IMR-90 (cell line): ENCODE results near the gene CANT1. TPM values are rescaled to one million over a fixed set of nuclear protein-coding genes. Genes with fewer than 3 reads are reported as not detected.

Experiments used
- ATAC-seq: fragments of 200-7000 bp; cut with Tn5 transposase; 2 replicates; pipeline ENCODE4 v1.9.1; 2020; ENCODE audit warnings: low read depth, mild to moderate bottlenecking, moderate library complexity
- BruUV-seq: library from RNA; stranded (reverse); fragments of 400-500 nt; replicated peaks from 2 replicates; lab custom pipeline; 2021; lab: Mats Ljungman, UMichigan
- CTCF ChIA-PET: fragments of 300-600 bp; formaldehyde crosslinking; extraction: SDS; loops from one replicate; lab custom pipeline; 2021; ENCODE audit warnings: antibody characterized with exemption; lab: Yijun Ruan, JAX
- POLR2A ChIA-PET: fragments of 300-600 bp; sonication (Branson Sonifier 250); formaldehyde crosslinking; loops from one replicate; lab custom pipeline; 2022; ENCODE audit warnings: antibody characterized with exemption; ENCODE audit not compliant: unreplicated experiment; lab: Charles Lee
- DNase-seq: peaks from one replicate; pipeline ENCODE4 v3.0.0; 2013
- H2AFZ ChIP-seq: replicated peaks from 2 replicates; pipeline ENCODE3; 2013; ENCODE audit warnings: low read length, mild to moderate bottlenecking; ENCODE audit not compliant: poor library complexity
- H2AK5ac ChIP-seq: 2 replicates; pipeline ENCODE4 v1.6.1; 2013; ENCODE audit warnings: low read depth, low read length, inconsistent platforms
- H2AK9ac ChIP-seq: replicated peaks from 2 replicates; pipeline ENCODE3; 2013; ENCODE audit warnings: mild to moderate bottlenecking, low read depth, low read length, moderate library complexity; ENCODE audit not compliant: poor library complexity
- H2BK120ac ChIP-seq: 2 replicates; pipeline ENCODE4 v1.6.1; 2013; ENCODE audit warnings: low read depth, low read length, inconsistent platforms
- H2BK15ac ChIP-seq: 3 replicates; pipeline ENCODE4 v1.6.1; 2013; ENCODE audit warnings: low read depth, low read length, inconsistent platforms
- H2BK20ac ChIP-seq: 2 replicates; pipeline ENCODE4 v1.6.1; 2013; ENCODE audit warnings: low read depth, mild to moderate bottlenecking, inconsistent platforms, low read length, moderate library complexity
- H2BK5ac ChIP-seq: 2 replicates; pipeline ENCODE4 v1.6.1; 2013; ENCODE audit warnings: mild to moderate bottlenecking, low read depth, low read length, inconsistent platforms; ENCODE audit not compliant: poor library complexity, severe bottlenecking
- H3K14ac ChIP-seq: replicated peaks from 2 replicates; pipeline ENCODE4 v1.6.1; 2013; ENCODE audit warnings: low read depth, low read length, inconsistent platforms
- H3K18ac ChIP-seq: 2 replicates; pipeline ENCODE4 v1.6.1; 2013; ENCODE audit warnings: low read depth, low read length, control low read depth
- H3K23ac ChIP-seq: 2 replicates; pipeline ENCODE4 v1.6.1; 2013; ENCODE audit warnings: low read depth, low read length, inconsistent platforms
- H3K27ac ChIP-seq: 2 replicates; pipeline ENCODE4 v1.5.1; 2013; ENCODE audit warnings: mild to moderate bottlenecking, control low read depth, low read length; ENCODE audit not compliant: insufficient read depth
- H3K27me3 ChIP-seq: 2 replicates; pipeline ENCODE4 v1.6.1; 2013; ENCODE audit warnings: low read length; ENCODE audit not compliant: control insufficient read depth, insufficient read depth
- H3K36me3 ChIP-seq: 2 replicates; pipeline ENCODE4 v1.6.1; 2013; ENCODE audit warnings: low read length, mixed read lengths; ENCODE audit not compliant: control insufficient read depth, insufficient read depth
- H3K4ac ChIP-seq: 2 replicates; pipeline ENCODE4 v1.6.1; 2013; ENCODE audit warnings: low read depth, low read length, inconsistent platforms
- H3K4me1 ChIP-seq: 2 replicates; pipeline ENCODE4 v1.6.1; 2013; ENCODE audit warnings: low read length, mixed read lengths; ENCODE audit not compliant: control insufficient read depth, insufficient read depth
- H3K4me2 ChIP-seq: 2 replicates; pipeline ENCODE4 v1.6.1; 2013; ENCODE audit warnings: low read depth, mild to moderate bottlenecking, control low read depth, low read length, moderate library complexity
- H3K4me3 ChIP-seq: 2 replicates; pipeline ENCODE4 v1.5.1; 2013; ENCODE audit warnings: low read depth, mild to moderate bottlenecking, control low read depth, low read length, moderate library complexity; ENCODE audit not compliant: insufficient read depth
- H3K56ac ChIP-seq: 2 replicates; pipeline ENCODE4 v1.6.1; 2013; ENCODE audit warnings: low read length, inconsistent platforms; ENCODE audit not compliant: insufficient read depth; ENCODE audit errors: extremely low read depth
- H3K79me1 ChIP-seq, 2 experiments: 2 replicates each; pipeline ENCODE4 v1.6.1; 2013; ENCODE audit warnings: low read length in 2 of 2, inconsistent platforms in 1 of 2, low read depth in 1 of 2
- H3K9ac ChIP-seq: 2 replicates; pipeline ENCODE4 v1.6.1; 2013; ENCODE audit warnings: low read depth, low read length, control low read depth
- H3K9me1 ChIP-seq: 2 replicates; pipeline ENCODE4 v1.6.1; 2013; ENCODE audit warnings: low read length, inconsistent platforms; ENCODE audit not compliant: insufficient read depth
- H3K9me3 ChIP-seq: 2 replicates; pipeline ENCODE4 v1.6.1; 2013; ENCODE audit warnings: low read length; ENCODE audit not compliant: control insufficient read depth, insufficient read depth
- H4K20me1 ChIP-seq: 2 replicates; pipeline ENCODE4 v1.6.1; 2013; ENCODE audit warnings: low read length, inconsistent platforms; ENCODE audit not compliant: insufficient read depth
- H4K5ac ChIP-seq: 2 replicates; pipeline ENCODE4 v1.6.1; 2013; ENCODE audit warnings: mild to moderate bottlenecking, low read depth, low read length, control low read depth
- H4K8ac ChIP-seq, 2 experiments: 2 replicates each; pipeline ENCODE4 v1.6.1; 2013; ENCODE audit warnings: low read depth in 2 of 2, low read length in 2 of 2, control low read depth in 1 of 2, inconsistent platforms in 1 of 2
- H4K91ac ChIP-seq: 2 replicates; pipeline ENCODE4 v1.6.1; 2013; ENCODE audit warnings: low read depth, low read length, inconsistent platforms; ENCODE audit not compliant: insufficient read depth
- BHLHE40 ChIP-seq: fragments of 150-350 bp; IDR thresholded peaks from 2 replicates; pipeline ENCODE4 v1.6.1; 2016; ENCODE audit warnings: mild to moderate bottlenecking, low read depth, low read length
- CEBPB ChIP-seq: IDR thresholded peaks from 2 replicates; pipeline ENCODE4 v1.6.1; 2012; ENCODE audit warnings: low read depth, low read length, improper control_type of control experiment
- CHD1 ChIP-seq: IDR thresholded peaks from 2 replicates; pipeline ENCODE4 v1.6.1; 2012; ENCODE audit warnings: low read depth, low read length, improper control_type of control experiment
- MAZ ChIP-seq: IDR thresholded peaks from 2 replicates; pipeline ENCODE4 v1.6.1; 2012; ENCODE audit warnings: low read depth, mild to moderate bottlenecking, low read length, improper control_type of control experiment, moderate library complexity, borderline replicate concordance
- MXI1 ChIP-seq: IDR thresholded peaks from 2 replicates; pipeline ENCODE4 v1.6.1; 2012; ENCODE audit warnings: low read depth, mild to moderate bottlenecking, low read length, moderate library complexity, borderline replicate concordance
- NFE2L2 ChIP-seq: fragments of 150-350 bp; IDR thresholded peaks from 2 replicates; pipeline ENCODE4 v1.6.1; 2016; ENCODE audit warnings: low read depth, mild to moderate bottlenecking, low read length
- POLR2A ChIP-seq: IDR thresholded peaks from 2 replicates; pipeline ENCODE4 v1.6.1; 2012; ENCODE audit warnings: mild to moderate bottlenecking, low read depth, low read length
- RAD21 ChIP-seq: IDR thresholded peaks from 2 replicates; pipeline ENCODE4 v1.6.1; 2012; ENCODE audit warnings: low read length, improper control_type of control experiment
- RCOR1 ChIP-seq: IDR thresholded peaks from 2 replicates; pipeline ENCODE4 v1.6.1; 2012; ENCODE audit warnings: mild to moderate bottlenecking, low read length, improper control_type of control experiment; ENCODE audit not compliant: insufficient replicate concordance
- RFX5 ChIP-seq: IDR thresholded peaks from 2 replicates; pipeline ENCODE4 v1.8.0; 2012; ENCODE audit warnings: low read depth, mild to moderate bottlenecking, low read length, moderate library complexity
- SMC3 ChIP-seq: fragments of 150-350 bp; IDR thresholded peaks from 2 replicates; pipeline ENCODE4 v1.6.1; 2016; ENCODE audit warnings: low read depth, mild to moderate bottlenecking, antibody characterized with exemption, low read length, moderate library complexity
- USF2 ChIP-seq: fragments of 150-350 bp; IDR thresholded peaks from 2 replicates; pipeline ENCODE4 v1.6.1; 2017; ENCODE audit warnings: mild to moderate bottlenecking, antibody characterized with exemption, low read length, low read depth
- WGBS, 2 experiments: methylation state at CpG; one replicate each; pipeline versions ENCODE4 v1.1.5 to v1.1.7; 2013; ENCODE audit warnings: missing lambda C conversion rate in 2 of 2; ENCODE audit not compliant: insufficient read length in 1 of 2; ENCODE audit errors: extremely low coverage in 2 of 2; 5-methylcytosine and 5-hydroxymethylcytosine counted together
- dilution Hi-C: fragments of 300-500 bp; cut with HindIII; formaldehyde crosslinking; loops from one replicate; pipeline ENCODE4 v1.14.3; 2018; ENCODE audit warnings: low sequenced_read_pairs; ENCODE audit not compliant: unreplicated experiment
- in situ Hi-C: fragments of 300-500 bp; cut with MboI; formaldehyde crosslinking; loops from 3 replicates; pipeline ENCODE4 v1.14.3; 2019; ENCODE audit warnings: low sequenced_read_pairs, inconsistent platforms, mixed read lengths
- intact Hi-C: fragments of 100-400 bp; cut with micrococcal nuclease; formaldehyde crosslinking; loops from 2 replicates; pipeline ENCODE4 v1.10.0; 2022
- polyA plus RNA-seq, 3 experiments: library from polyadenylated mRNA; depleted of rRNA; stranded (reverse); fragments of >200 nt; gene quantifications; 2 replicates each; pipeline ENCODE4 v1.2.3, GENCODE V29; 2012; ENCODE audit warnings: low replicate concordance in 1 of 3
- total RNA-seq: library from RNA; depleted of rRNA; stranded (reverse); fragments of >200 nt; gene quantifications from 2 replicates; pipeline ENCODE4 v1.2.3, GENCODE V29; 2012
- TF ChIP-seq, protein P1 (sequence below): fragments of 150-350 bp; IDR thresholded peaks from 2 replicates; pipeline ENCODE4 v1.6.1; 2016; ENCODE audit warnings: low read depth, mild to moderate bottlenecking, low read length, moderate library complexity, borderline replicate concordance
- TF ChIP-seq, protein P2 (sequence below): conservative IDR thresholded peaks from 2 replicates; pipeline ENCODE4 v1.5.1; 2012; ENCODE audit warnings: mild to moderate bottlenecking, low read depth, low read length, improper control_type of control experiment

CANT1 gene
- total and polyA plus RNA-seq, 2 of the 4 experiments (the other 2 are of a cell fraction) = 51.8 to 73.4 TPM

DNA sequence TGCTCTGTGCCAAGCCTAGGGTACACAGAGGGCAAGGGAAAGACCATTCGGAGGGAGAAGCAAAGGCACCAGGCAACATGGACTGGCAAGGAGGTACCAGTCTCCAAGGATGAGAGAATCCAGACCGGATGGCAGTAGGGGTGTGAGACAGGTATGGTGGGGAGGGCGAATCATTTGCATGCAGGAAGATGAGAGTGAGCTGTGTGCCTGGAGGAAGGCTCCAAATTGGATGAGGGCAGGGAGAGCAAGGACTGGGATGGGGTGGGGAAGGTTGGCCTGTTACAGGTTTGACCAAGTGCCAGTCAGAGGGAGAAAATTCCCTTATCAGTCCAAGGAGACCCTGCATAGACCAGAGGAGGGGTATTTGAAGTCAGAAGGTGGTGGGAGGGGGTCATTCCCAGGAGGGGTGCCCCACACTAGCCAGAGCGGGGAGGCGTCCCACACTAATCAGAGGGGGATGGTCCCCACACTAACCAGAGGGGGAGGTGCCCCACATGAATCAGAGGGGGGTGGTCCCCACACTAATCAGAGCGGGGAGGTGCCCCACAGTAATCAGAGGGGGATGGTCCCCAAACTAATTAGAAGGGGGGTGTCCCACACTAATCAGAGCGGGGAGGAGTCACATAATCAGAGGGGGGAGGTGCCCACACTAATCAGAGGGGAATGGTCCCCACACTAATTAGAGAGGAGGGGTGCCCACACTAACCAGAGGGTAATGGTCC, 737 bp downstream of the CANT1 start:
- H3K9me3 ChIP-seq = no peaks in the 10 kb centered on the region
- peak overlapping the region; percentile 74 for H3K56ac ChIP-seq
- dilution Hi-C loops = no loop called here
- peak overlapping the region; percentile 96 for H2AFZ ChIP-seq
- H2AK9ac ChIP-seq = peak overlapping the region; percentile 99
- peaks cover 15 to 51% of the 10 kb centered on the region in 2 experiments; a peak in 3 of 4 replicates for H3K79me1 ChIP-seq
- peak overlapping the region; percentile 84 for H3K4me3 ChIP-seq
- peaks cover 10% of the 10 kb centered on the region for H3K36me3 ChIP-seq
- peak overlapping the region; percentile 93 for H3K9ac ChIP-seq
- in situ Hi-C loops = no loop called here
- H2AK5ac ChIP-seq = peak overlapping the region; percentile 95
- peak overlapping the region; percentile 87 for H3K4me2 ChIP-seq
- BruUV-seq = no TSS peak
- peak overlapping the region; percentile 16 for H4K5ac ChIP-seq
- peak overlapping the region; percentile 20; the same call in 1 of the 2 replicates for H3K18ac ChIP-seq
- DNase-seq (no peak), ATAC-seq (peak; percentile 1; the same call in 1 of the 2 replicates)
- 0 out of 2 replicates have a peak overlapping the region, but pooled peaks have one; percentile 37 for H2BK120ac ChIP-seq
- peaks cover 39% of the 10 kb centered on the region for H4K20me1 ChIP-seq
- ChIA-PET CTCF (interaction anchor here (0.6 to 0.9 kb wide), 4 partner anchors 27 to 1706 kb away, joined by 3 to 6 read pairs (median 5); no protein-coding TSS in a partner anchor), POLR2A (interaction anchor here (0.6 kb wide), 2 partner anchors 21 to 829 kb away, joined by 3 to 9 read pairs; no protein-coding TSS in a partner anchor)
- peaks cover 16% of the 10 kb centered on the region for H3K4me1 ChIP-seq
- no peaks in the 10 kb centered on the region for H3K27me3 ChIP-seq
- H4K91ac ChIP-seq = peak overlapping the region; percentile 85; the same call in 1 of the 2 replicates
- H2BK5ac ChIP-seq = peak overlapping the region; percentile 67
- intact Hi-C loops = no loop called here
- TF ChIP-seq CEBPB = no peak
- no peak for TF ChIP-seq RAD21
- TF ChIP-seq CHD1 = no peak
- no peak for TF ChIP-seq NFE2L2
- TF ChIP-seq, protein P1, sequence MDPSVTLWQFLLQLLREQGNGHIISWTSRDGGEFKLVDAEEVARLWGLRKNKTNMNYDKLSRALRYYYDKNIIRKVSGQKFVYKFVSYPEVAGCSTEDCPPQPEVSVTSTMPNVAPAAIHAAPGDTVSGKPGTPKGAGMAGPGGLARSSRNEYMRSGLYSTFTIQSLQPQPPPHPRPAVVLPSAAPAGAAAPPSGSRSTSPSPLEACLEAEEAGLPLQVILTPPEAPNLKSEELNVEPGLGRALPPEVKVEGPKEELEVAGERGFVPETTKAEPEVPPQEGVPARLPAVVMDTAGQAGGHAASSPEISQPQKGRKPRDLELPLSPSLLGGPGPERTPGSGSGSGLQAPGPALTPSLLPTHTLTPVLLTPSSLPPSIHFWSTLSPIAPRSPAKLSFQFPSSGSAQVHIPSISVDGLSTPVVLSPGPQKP = no peak
- no peak for TF ChIP-seq POLR2A
- TF ChIP-seq USF2 = no peak
- TF ChIP-seq MXI1 = no peak
- TF ChIP-seq RFX5 = no peak
- no peak for TF ChIP-seq MAZ
- TF ChIP-seq, protein P2, sequence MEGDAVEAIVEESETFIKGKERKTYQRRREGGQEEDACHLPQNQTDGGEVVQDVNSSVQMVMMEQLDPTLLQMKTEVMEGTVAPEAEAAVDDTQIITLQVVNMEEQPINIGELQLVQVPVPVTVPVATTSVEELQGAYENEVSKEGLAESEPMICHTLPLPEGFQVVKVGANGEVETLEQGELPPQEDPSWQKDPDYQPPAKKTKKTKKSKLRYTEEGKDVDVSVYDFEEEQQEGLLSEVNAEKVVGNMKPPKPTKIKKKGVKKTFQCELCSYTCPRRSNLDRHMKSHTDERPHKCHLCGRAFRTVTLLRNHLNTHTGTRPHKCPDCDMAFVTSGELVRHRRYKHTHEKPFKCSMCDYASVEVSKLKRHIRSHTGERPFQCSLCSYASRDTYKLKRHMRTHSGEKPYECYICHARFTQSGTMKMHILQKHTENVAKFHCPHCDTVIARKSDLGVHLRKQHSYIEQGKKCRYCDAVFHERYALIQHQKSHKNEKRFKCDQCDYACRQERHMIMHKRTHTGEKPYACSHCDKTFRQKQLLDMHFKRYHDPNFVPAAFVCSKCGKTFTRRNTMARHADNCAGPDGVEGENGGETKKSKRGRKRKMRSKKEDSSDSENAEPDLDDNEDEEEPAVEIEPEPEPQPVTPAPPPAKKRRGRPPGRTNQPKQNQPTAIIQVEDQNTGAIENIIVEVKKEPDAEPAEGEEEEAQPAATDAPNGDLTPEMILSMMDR = no peak
- TF ChIP-seq SMC3 = no peak
- TF ChIP-seq BHLHE40 = no peak
- no peak for TF ChIP-seq RCOR1
- H3K4ac ChIP-seq = peak overlapping the region; percentile 96
- no peak overlapping the region for H2BK20ac ChIP-seq
- peak overlapping the region; percentile 82 for H3K23ac ChIP-seq
- H3K14ac ChIP-seq = peak overlapping the region; percentile 94
- no peak overlapping the region for H2BK15ac ChIP-seq
- H4K8ac ChIP-seq = peak overlapping the region; percentile 77 to 92
- peaks cover 21% of the 10 kb centered on the region for H3K9me1 ChIP-seq
- WGBS, 2 experiments = 67% methylated on average over 3 of the region's 7 CpGs; no CpG with 5 or more reads in 1 of the 2 experiments
- peak overlapping the region; percentile 89 for H3K27ac ChIP-seq
